ENCODE measurements around the gene SKA3.

The SKA3 gene

GRCh38 chr13:21120191-21120590 is 56.2 kb downstream of the SKA3 start:
- Histone ChIP-seq H3K4me3 (ENCODE audit: low read depth, low read length) (no peak overlapping the region), H3K27ac (no peak overlapping the region), H3K27me3 (ENCODE audit: insufficient read depth, low read depth, severe bottlenecking) (no peaks in the 10 kb centered on the region), H3K36me3 (no peaks in the 10 kb centered on the region), H3K9me3 (ENCODE audit: severe bottlenecking) (no peaks in the 10 kb centered on the region)
- no peak for TF ChIP-seq CTCF (IDR thresholded peaks at IDR 0.05; ENCODE audit: low read depth, low read length)
- no peak for DNase-seq

- Histone ChIP-seq H3K36me3 (no peaks in the 10 kb centered on the region), H3K9me3 (ENCODE audit: severe bottlenecking) (no peaks in the 10 kb centered on the region), H3K27me3 (ENCODE audit: insufficient read depth, low read depth, severe bottlenecking) (no peaks in the 10 kb centered on the region), H3K4me3 (ENCODE audit: low read depth, low read length) (no peak overlapping the region), H3K27ac (no peak overlapping the region)
- no peak for DNase-seq
- TF ChIP-seq CTCF (IDR thresholded peaks at IDR 0.05; ENCODE audit: low read depth, low read length), result no peak
These were observed 56.8 kb downstream of the SKA3 start for GRCh38 chr13:21119526-21119925.

GRCh38 chr13:21118180-21118579 is 58.2 kb downstream of the SKA3 start:
- H3K4me3 ChIP-seq (ENCODE audit: low read depth, low read length), result no peak overlapping the region
- DNase-seq, result no peak
- no peak for TF ChIP-seq CTCF (IDR thresholded peaks at IDR 0.05; ENCODE audit: low read depth, low read length)
- no peaks in the 10 kb centered on the region for H3K9me3 ChIP-seq (ENCODE audit: severe bottlenecking)
- no peak overlapping the region for H3K27ac ChIP-seq
- H3K36me3 ChIP-seq, result no peaks in the 10 kb centered on the region
- H3K27me3 ChIP-seq (ENCODE audit: insufficient read depth, low read depth, severe bottlenecking), result no peaks in the 10 kb centered on the region

GRCh38 chr13:21117104-21117809 is 59.1 kb downstream of the SKA3 start:
- no peak overlapping the region for H3K27ac ChIP-seq
- no peaks in the 10 kb centered on the region for H3K27me3 ChIP-seq (ENCODE audit: insufficient read depth, low read depth, severe bottlenecking)
- no peaks in the 10 kb centered on the region for H3K36me3 ChIP-seq
- H3K4me3 ChIP-seq (ENCODE audit: low read depth, low read length), result no peak overlapping the region
- no peak for DNase-seq
- no peak for TF ChIP-seq CTCF (IDR thresholded peaks at IDR 0.05; ENCODE audit: low read depth, low read length)
- no peaks in the 10 kb centered on the region for H3K9me3 ChIP-seq (ENCODE audit: severe bottlenecking)

- Histone ChIP-seq H3K4me3 (ENCODE audit: low read depth, low read length) (no peak overlapping the region), H3K27ac (no peak overlapping the region), H3K27me3 (ENCODE audit: insufficient read depth, low read depth, severe bottlenecking) (no peaks in the 10 kb centered on the region), H3K9me3 (ENCODE audit: severe bottlenecking) (no peaks in the 10 kb centered on the region), H3K36me3 (no peaks in the 10 kb centered on the region)
- no peak for DNase-seq
- no peak for TF ChIP-seq CTCF (IDR thresholded peaks at IDR 0.05; ENCODE audit: low read depth, low read length)
These were observed 60.2 kb downstream of the SKA3 start for GRCh38 chr13:21116141-21116540.

GRCh38 chr13:21115231-21115630 is 61.1 kb downstream of the SKA3 start:
- H3K36me3 ChIP-seq, result no peaks in the 10 kb centered on the region
- DNase-seq, result no peak
- H3K27me3 ChIP-seq (ENCODE audit: insufficient read depth, low read depth, severe bottlenecking), result no peaks in the 10 kb centered on the region
- H3K27ac ChIP-seq, result no peak overlapping the region
- no peaks in the 10 kb centered on the region for H3K9me3 ChIP-seq (ENCODE audit: severe bottlenecking)
- no peak for TF ChIP-seq CTCF (IDR thresholded peaks at IDR 0.05; ENCODE audit: low read depth, low read length)
- no peak overlapping the region for H3K4me3 ChIP-seq (ENCODE audit: low read depth, low read length)

Data from WERI-Rb-1 (cell line).